HepG2 (cell line): ENCODE data around the gene C2CD2. TPM values are rescaled to one million over a fixed set of nuclear protein-coding genes. Genes with fewer than 3 reads are reported as not detected.
A peak's percentile ranks its signal among the peaks of the same experiment; 100 is the strongest.

Experiments
- ADNP ChIP-seq: sonication (generic); formaldehyde crosslinking; IDR thresholded peaks from 2 replicates; pipeline ENCODE4 v1.4.0; 2020; ENCODE audit warnings: missing genetic modification reagents
- FOXP1 ChIP-seq, 2 experiments: fragments of 450-650 bp in 1 of 2; IDR thresholded peaks; 2 replicates each; pipeline ENCODE4 v1.6.1; 2017 to 2018; ENCODE audit warnings: antibody characterized with exemption in 1 of 2
- HNRNPL ChIP-seq: fragments of 200-400 bp; formaldehyde crosslinking; IDR thresholded peaks from 2 replicates; pipeline ENCODE4 v1.6.1; 2017; ENCODE audit warnings: mild to moderate bottlenecking, low read depth, low read length
- HOXA7 ChIP-seq: sonication (generic); formaldehyde crosslinking; IDR thresholded peaks from 2 replicates; pipeline ENCODE4 v1.8.1; 2022; ENCODE audit warnings: mild to moderate bottlenecking, missing genetic modification reagents, moderate library complexity
- KDM2A ChIP-seq: sonication (generic); formaldehyde crosslinking; IDR thresholded peaks from 2 replicates; pipeline ENCODE4 v1.4.0; 2020; ENCODE audit warnings: low read depth, missing genetic modification reagents, borderline replicate concordance
- PHF20 ChIP-seq: sonication (generic); formaldehyde crosslinking; IDR thresholded peaks from 2 replicates; pipeline ENCODE4 v1.5.0; 2020; ENCODE audit warnings: mild to moderate bottlenecking, missing genetic modification reagents
- SOX13 ChIP-seq, 3 experiments: fragments of 450-650 bp in 1 of 3; sonication (generic) in 1 of 3; formaldehyde crosslinking in 1 of 3; IDR thresholded peaks in 2 of 3; conservative IDR thresholded peaks in 1 of 3; 2 replicates each; pipeline versions ENCODE4 v1.5.0 to v1.6.1; 2016 to 2020; ENCODE audit warnings: antibody characterized with exemption in 1 of 3, mild to moderate bottlenecking in 1 of 3, missing compliant biosample characterization in 1 of 3, missing genetic modification reagents in 1 of 3, moderate library complexity in 1 of 3
- SRF ChIP-seq: IDR thresholded peaks from 2 replicates; pipeline ENCODE4 v1.6.1; 2011; ENCODE audit warnings: mild to moderate bottlenecking, low read depth, low read length, moderate library complexity
- ZMYM4 ChIP-seq: sonication (generic); formaldehyde crosslinking; IDR thresholded peaks from 2 replicates; pipeline ENCODE4 v1.8.1; 2023; ENCODE audit warnings: mild to moderate bottlenecking, missing genetic modification reagents
- ZNF589 ChIP-seq: sonication (generic); formaldehyde crosslinking; conservative IDR thresholded peaks from 2 replicates; pipeline ENCODE4 v1.8.0; 2022; ENCODE audit warnings: mild to moderate bottlenecking, moderate library complexity, missing genetic modification reagents
- ZNF761 ChIP-seq: sonication (generic); formaldehyde crosslinking; conservative IDR thresholded peaks from 2 replicates; pipeline ENCODE4 v1.4.0; 2020; ENCODE audit warnings: mild to moderate bottlenecking, missing genetic modification reagents
- polyA plus RNA-seq, 8 experiments: library from polyadenylated mRNA; depleted of rRNA in 3 of 8; stranded (reverse) in 7 of 8; unstranded in 1 of 8; fragments of >200 nt; fragmentation: Illumina TruSeq in 4 of 8; extraction: Trizol in 4 of 8; gene quantifications; 2 replicates each; pipeline versions ENCODE4 v1.2.1 to v1.2.3, GENCODE V29; 2011 to 2016; ENCODE audit warnings: low read depth in 4 of 8, missing spikeins in 1 of 8, mixed read lengths in 1 of 8; ENCODE audit not compliant: insufficient read depth in 1 of 8
- total RNA-seq, 5 experiments: library from RNA; depleted of rRNA; stranded (reverse); fragments of >200 nt; fragmentation: Illumina TruSeq; extraction: Trizol; gene quantifications; 2 replicates each; pipeline ENCODE4 v1.2.3, GENCODE V29; 2016; ENCODE audit warnings: low read depth in 1 of 5
- TF ChIP-seq, protein P1 (sequence below): sonication (generic); formaldehyde crosslinking; conservative IDR thresholded peaks from 2 replicates; pipeline ENCODE4 v1.4.0; 2020; ENCODE audit warnings: missing genetic modification reagents
- TF ChIP-seq, protein P2 (sequence below): fragments of 450-650 bp; IDR thresholded peaks from 2 replicates; pipeline ENCODE4 v1.6.1; 2016
- TF ChIP-seq, protein P3 (sequence below): sonication (generic); formaldehyde crosslinking; IDR thresholded peaks from 2 replicates; pipeline ENCODE4 v1.4.0; 2020; ENCODE audit warnings: mild to moderate bottlenecking, missing genetic modification reagents

Gene C2CD2
- total and polyA plus RNA-seq, 2 of the 13 experiments (the other 11 are each of a cell fraction or from before 2014, with no cell fraction given), result 12.5 to 19.7 TPM

- TF ChIP-seq, protein P1, sequence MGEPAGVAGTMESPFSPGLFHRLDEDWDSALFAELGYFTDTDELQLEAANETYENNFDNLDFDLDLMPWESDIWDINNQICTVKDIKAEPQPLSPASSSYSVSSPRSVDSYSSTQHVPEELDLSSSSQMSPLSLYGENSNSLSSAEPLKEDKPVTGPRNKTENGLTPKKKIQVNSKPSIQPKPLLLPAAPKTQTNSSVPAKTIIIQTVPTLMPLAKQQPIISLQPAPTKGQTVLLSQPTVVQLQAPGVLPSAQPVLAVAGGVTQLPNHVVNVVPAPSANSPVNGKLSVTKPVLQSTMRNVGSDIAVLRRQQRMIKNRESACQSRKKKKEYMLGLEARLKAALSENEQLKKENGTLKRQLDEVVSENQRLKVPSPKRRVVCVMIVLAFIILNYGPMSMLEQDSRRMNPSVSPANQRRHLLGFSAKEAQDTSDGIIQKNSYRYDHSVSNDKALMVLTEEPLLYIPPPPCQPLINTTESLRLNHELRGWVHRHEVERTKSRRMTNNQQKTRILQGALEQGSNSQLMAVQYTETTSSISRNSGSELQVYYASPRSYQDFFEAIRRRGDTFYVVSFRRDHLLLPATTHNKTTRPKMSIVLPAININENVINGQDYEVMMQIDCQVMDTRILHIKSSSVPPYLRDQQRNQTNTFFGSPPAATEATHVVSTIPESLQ (CRISPR knock-in tag), result no peak
- TF ChIP-seq FOXP1 (IDR thresholded peaks at IDR 0.05) (0 out of 2 replicates have a peak, but pooled peaks have one; percentile 16), FOXP1 (CRISPR knock-in tag; IDR thresholded peaks at IDR 0.05) (no peak), ZNF589 (CRISPR knock-in tag) (peak; percentile 23; the same call in 1 of the 2 replicates), ADNP (CRISPR knock-in tag) (no peak), HNRNPL (peak; percentile 41), KDM2A (CRISPR knock-in tag) (no peak), SOX13 (IDR thresholded peaks at IDR 0.05) (no peak), SOX13 (CRISPR knock-in tag; conservative IDR thresholded peaks at IDR 0.05 in 1 of 2, IDR thresholded peaks at IDR 0.05 in 1 of 2) (no peak), ZNF761 (CRISPR knock-in tag) (no peak), SRF (no peak), HOXA7 (peak; percentile 84; the same call in 1 of the 2 replicates), PHF20 (CRISPR knock-in tag) (0 out of 2 replicates have a peak, but pooled peaks have one; percentile 27), ZMYM4 (no peak)
- TF ChIP-seq, protein P2, sequence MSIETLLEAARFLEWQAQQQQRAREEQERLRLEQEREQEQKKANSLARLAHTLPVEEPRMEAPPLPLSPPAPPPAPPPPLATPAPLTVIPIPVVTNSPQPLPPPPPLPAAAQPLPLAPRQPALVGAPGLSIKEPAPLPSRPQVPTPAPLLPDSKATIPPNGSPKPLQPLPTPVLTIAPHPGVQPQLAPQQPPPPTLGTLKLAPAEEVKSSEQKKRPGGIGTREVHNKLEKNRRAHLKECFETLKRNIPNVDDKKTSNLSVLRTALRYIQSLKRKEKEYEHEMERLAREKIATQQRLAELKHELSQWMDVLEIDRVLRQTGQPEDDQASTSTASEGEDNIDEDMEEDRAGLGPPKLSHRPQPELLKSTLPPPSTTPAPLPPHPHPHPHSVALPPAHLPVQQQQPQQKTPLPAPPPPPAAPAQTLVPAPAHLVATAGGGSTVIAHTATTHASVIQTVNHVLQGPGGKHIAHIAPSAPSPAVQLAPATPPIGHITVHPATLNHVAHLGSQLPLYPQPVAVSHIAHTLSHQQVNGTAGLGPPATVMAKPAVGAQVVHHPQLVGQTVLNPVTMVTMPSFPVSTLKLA, result peak; percentile 77
- TF ChIP-seq, protein P3, sequence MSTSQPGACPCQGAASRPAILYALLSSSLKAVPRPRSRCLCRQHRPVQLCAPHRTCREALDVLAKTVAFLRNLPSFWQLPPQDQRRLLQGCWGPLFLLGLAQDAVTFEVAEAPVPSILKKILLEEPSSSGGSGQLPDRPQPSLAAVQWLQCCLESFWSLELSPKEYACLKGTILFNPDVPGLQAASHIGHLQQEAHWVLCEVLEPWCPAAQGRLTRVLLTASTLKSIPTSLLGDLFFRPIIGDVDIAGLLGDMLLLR, result no peak
Observed at GRCh38 chr21:41954654-41955499, 1.1 kb upstream of the C2CD2 start (continued).
